H9 (cell line): ENCODE measurements around the gene OCSTAMP. TPM values are rescaled to one million over a fixed set of nuclear protein-coding genes. Genes with fewer than 3 reads are reported as not detected.

Experiments
- DNase-seq: peaks from one replicate; pipeline ENCODE4 v3.0.0-alpha.2; 2017
- H2AFZ ChIP-seq: one replicate; pipeline ENCODE4 v1.6.1; 2013; ENCODE audit warnings: mild to moderate bottlenecking, low read length, control low read depth, moderate library complexity
- H2AK5ac ChIP-seq: 2 replicates; pipeline ENCODE4 v1.6.1; 2013; ENCODE audit warnings: low read length, control low read depth, mixed read lengths; ENCODE audit not compliant: insufficient read length
- H2BK120ac ChIP-seq: one replicate; pipeline ENCODE4 v1.6.1; 2013; ENCODE audit warnings: low read depth, mild to moderate bottlenecking, low read length, control low read depth, inconsistent platforms; ENCODE audit not compliant: poor library complexity, severe bottlenecking
- H2BK12ac ChIP-seq: 2 replicates; pipeline ENCODE4 v1.6.1; 2013; ENCODE audit warnings: low read length, control low read depth, mixed read lengths, low read depth; ENCODE audit not compliant: insufficient read length
- H2BK15ac ChIP-seq: 2 replicates; pipeline ENCODE4 v1.6.1; 2013; ENCODE audit warnings: low read depth, low read length, control low read depth
- H2BK20ac ChIP-seq: one replicate; pipeline ENCODE4 v1.6.1; 2013; ENCODE audit warnings: low read depth, mild to moderate bottlenecking, low read length, control low read depth, inconsistent platforms; ENCODE audit not compliant: poor library complexity, severe bottlenecking
- H2BK5ac ChIP-seq: 2 replicates; pipeline ENCODE4 v1.6.1; 2013; ENCODE audit warnings: low read length, control low read depth, mixed read lengths; ENCODE audit not compliant: insufficient read length
- H3K14ac ChIP-seq: 2 replicates; pipeline ENCODE4 v1.6.1; 2013; ENCODE audit warnings: low read length, control low read depth; ENCODE audit not compliant: insufficient read depth
- H3K18ac ChIP-seq: 2 replicates; pipeline ENCODE4 v1.6.1; 2013; ENCODE audit warnings: low read depth, mild to moderate bottlenecking, mixed read lengths, low read length, control low read depth; ENCODE audit not compliant: insufficient read length
- H3K23ac ChIP-seq: 2 replicates; pipeline ENCODE4 v1.6.1; 2013; ENCODE audit warnings: low read length, control low read depth, mixed read lengths, low read depth; ENCODE audit not compliant: insufficient read length
- H3K23me2 ChIP-seq: 2 replicates; pipeline ENCODE4 v1.6.1; 2013; ENCODE audit warnings: low read depth, mild to moderate bottlenecking, mixed read lengths, low read length, control low read depth; ENCODE audit not compliant: insufficient read length, poor library complexity, severe bottlenecking
- H3K27ac ChIP-seq: 2 replicates; pipeline ENCODE4 v1.5.1; 2013; ENCODE audit warnings: low read length, control low read depth, mixed read lengths, low read depth; ENCODE audit not compliant: insufficient read length
- H3K27me3 ChIP-seq: 2 replicates; pipeline ENCODE4 v1.6.1; 2013; ENCODE audit warnings: low read length, control low read depth, inconsistent platforms; ENCODE audit not compliant: insufficient read depth
- H3K4ac ChIP-seq: 2 replicates; pipeline ENCODE4 v1.6.1; 2013; ENCODE audit warnings: low read depth, mild to moderate bottlenecking, control low read depth, inconsistent platforms, low read length, moderate library complexity
- H3K4me1 ChIP-seq: 2 replicates; pipeline ENCODE4 v1.6.1; 2013; ENCODE audit warnings: low read length, control low read depth, inconsistent platforms; ENCODE audit not compliant: insufficient read depth
- H3K4me2 ChIP-seq: 2 replicates; pipeline ENCODE4 v1.6.1; 2013; ENCODE audit warnings: low read length, control low read depth, mixed read lengths; ENCODE audit not compliant: insufficient read length, insufficient read depth
- H3K56ac ChIP-seq: 2 replicates; pipeline ENCODE4 v1.6.1; 2013; ENCODE audit warnings: low read depth, mild to moderate bottlenecking, mixed read lengths, low read length, control low read depth; ENCODE audit not compliant: insufficient read length
- H3K79me1 ChIP-seq: 2 replicates; pipeline ENCODE4 v1.6.1; 2013; ENCODE audit warnings: low read depth, mild to moderate bottlenecking, moderate library complexity, low read length, control low read depth, inconsistent platforms; ENCODE audit not compliant: insufficient read depth, poor library complexity, severe bottlenecking
- H3K79me2 ChIP-seq: 2 replicates; pipeline ENCODE4 v1.6.1; 2013; ENCODE audit warnings: low read length, control low read depth, inconsistent platforms; ENCODE audit not compliant: insufficient read depth
- H3K9ac ChIP-seq: 2 replicates; pipeline ENCODE4 v1.6.1; 2013; ENCODE audit warnings: low read length, control low read depth, mixed read lengths; ENCODE audit not compliant: insufficient read length; ENCODE audit errors: extremely low read depth
- H3K9me3 ChIP-seq: one replicate; pipeline ENCODE4 v1.6.1; 2013; ENCODE audit warnings: low read depth, low read length, inconsistent platforms; ENCODE audit not compliant: control insufficient read depth
- H3T11ph ChIP-seq: one replicate; pipeline ENCODE4 v1.6.1; 2013; ENCODE audit warnings: mild to moderate bottlenecking, low read length, control low read depth, inconsistent platforms
- H4K20me1 ChIP-seq: one replicate; pipeline ENCODE4 v1.6.1; 2013; ENCODE audit not compliant: control insufficient read depth, insufficient read length, insufficient read depth
- H4K5ac ChIP-seq: 2 replicates; pipeline ENCODE4 v1.6.1; 2013; ENCODE audit warnings: low read depth, mild to moderate bottlenecking, mixed read lengths, low read length, control low read depth; ENCODE audit not compliant: insufficient read length
- H4K8ac ChIP-seq: replicated peaks from 2 replicates; pipeline ENCODE4 v1.6.1; 2013; ENCODE audit warnings: low read length, control low read depth, mixed read lengths, low read depth; ENCODE audit not compliant: insufficient read length
- H4K91ac ChIP-seq: 2 replicates; pipeline ENCODE4 v1.6.1; 2013; ENCODE audit warnings: low read depth, mild to moderate bottlenecking, moderate library complexity, mixed read lengths, low read length, control low read depth; ENCODE audit not compliant: insufficient read length
- H3K27ac Mint-ChIP-seq, 3 experiments: 2 replicates in 2 of 3; 3 replicates in 1 of 3; pipeline ENCODE4 v1.8.0; 2020 to 2021; ENCODE audit warnings: mixed read lengths in 3 of 3, mild to moderate bottlenecking in 1 of 3, moderate library complexity in 1 of 3
- H3K27me3 Mint-ChIP-seq: 2 replicates; pipeline ENCODE4 v1.8.0; 2021; ENCODE audit warnings: low read depth, mild to moderate bottlenecking, moderate library complexity, mixed read lengths
- H3K36me3 Mint-ChIP-seq, 3 experiments: 2 replicates in 2 of 3; 3 replicates in 1 of 3; pipeline ENCODE4 v1.8.0; 2020 to 2021; ENCODE audit warnings: low read depth in 3 of 3, mixed read lengths in 3 of 3; ENCODE audit not compliant: insufficient read depth in 1 of 3
- H3K4me1 Mint-ChIP-seq, 2 experiments: 2 replicates each; pipeline ENCODE4 v1.8.0; 2020; ENCODE audit warnings: mixed read lengths in 2 of 2
- H3K4me3 Mint-ChIP-seq, 2 experiments: 2 replicates in 1 of 2; 3 replicates in 1 of 2; pipeline ENCODE4 v1.8.0; 2020 to 2021; ENCODE audit warnings: mild to moderate bottlenecking in 2 of 2, mixed read lengths in 2 of 2, moderate library complexity in 1 of 2
- H3K9me3 Mint-ChIP-seq, 2 experiments: 2 replicates in 1 of 2; 3 replicates in 1 of 2; pipeline ENCODE4 v1.8.0; 2020; ENCODE audit warnings: mild to moderate bottlenecking in 2 of 2, mixed read lengths in 2 of 2, moderate library complexity in 1 of 2
- WGBS: extraction: QIAGEN DNeasy Blood & Tissue Kit; methylation state at CpG from one replicate; pipeline ENCODE4 v1.1.7; 2013; ENCODE audit warnings: missing lambda C conversion rate, low lambda C conversion rate, mixed read lengths; ENCODE audit not compliant: insufficient read length; ENCODE audit errors: extremely low coverage; 5-methylcytosine and 5-hydroxymethylcytosine counted together
- total RNA-seq: library from RNA; stranded (reverse); gene quantifications from 2 replicates; pipeline ENCODE4 v1.2.1, GENCODE V29; 2021
- TF ChIP-seq, protein P1 (sequence below): fragments of 200-600 bp; sonication (generic); conservative IDR thresholded peaks from 3 replicates; pipeline ENCODE4 v1.8.0; 2021; ENCODE audit warnings: antibody characterized with exemption, mild to moderate bottlenecking

OCSTAMP gene
- total RNA-seq, 1 experiment from 2014 or later: not detected

DNA sequence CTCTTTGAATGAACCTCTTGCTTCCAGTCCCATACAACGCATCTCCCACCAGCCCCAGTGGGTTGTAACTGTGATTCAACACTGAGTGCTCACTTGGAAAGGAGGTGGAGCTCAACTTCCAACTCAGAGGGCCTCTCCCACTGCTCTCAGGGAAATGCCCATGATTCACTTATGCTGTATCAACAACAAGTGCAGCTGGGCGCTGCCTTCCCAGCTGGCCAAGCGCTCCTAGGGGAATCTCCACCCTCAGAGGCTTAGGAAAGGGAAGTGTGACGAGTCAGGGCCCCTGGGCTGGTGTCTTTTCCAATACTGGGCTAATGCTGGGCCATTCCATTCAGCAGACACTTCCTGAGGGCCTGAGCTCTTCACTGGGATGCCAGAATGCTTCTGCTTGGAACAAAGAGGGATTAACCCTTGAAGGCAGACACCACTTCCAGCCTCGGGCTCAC, 8.1 kb upstream of the OCSTAMP start:
- H3K27ac Mint-ChIP-seq: peak overlapping the region in 1 of 3 experiments; percentile 59; a peak in 1 of 7 replicates
- peaks cover 44 to 54% of the 10 kb centered on the region in 2 experiments for H3K4me1 Mint-ChIP-seq
- no CpG with 5 or more reads among the region's 5 CpGs for WGBS
- H3K27me3 ChIP-seq: no peaks in the 10 kb centered on the region
- TF ChIP-seq, protein P1, sequence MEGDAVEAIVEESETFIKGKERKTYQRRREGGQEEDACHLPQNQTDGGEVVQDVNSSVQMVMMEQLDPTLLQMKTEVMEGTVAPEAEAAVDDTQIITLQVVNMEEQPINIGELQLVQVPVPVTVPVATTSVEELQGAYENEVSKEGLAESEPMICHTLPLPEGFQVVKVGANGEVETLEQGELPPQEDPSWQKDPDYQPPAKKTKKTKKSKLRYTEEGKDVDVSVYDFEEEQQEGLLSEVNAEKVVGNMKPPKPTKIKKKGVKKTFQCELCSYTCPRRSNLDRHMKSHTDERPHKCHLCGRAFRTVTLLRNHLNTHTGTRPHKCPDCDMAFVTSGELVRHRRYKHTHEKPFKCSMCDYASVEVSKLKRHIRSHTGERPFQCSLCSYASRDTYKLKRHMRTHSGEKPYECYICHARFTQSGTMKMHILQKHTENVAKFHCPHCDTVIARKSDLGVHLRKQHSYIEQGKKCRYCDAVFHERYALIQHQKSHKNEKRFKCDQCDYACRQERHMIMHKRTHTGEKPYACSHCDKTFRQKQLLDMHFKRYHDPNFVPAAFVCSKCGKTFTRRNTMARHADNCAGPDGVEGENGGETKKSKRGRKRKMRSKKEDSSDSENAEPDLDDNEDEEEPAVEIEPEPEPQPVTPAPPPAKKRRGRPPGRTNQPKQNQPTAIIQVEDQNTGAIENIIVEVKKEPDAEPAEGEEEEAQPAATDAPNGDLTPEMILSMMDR: no peak
- H2BK120ac ChIP-seq: no peak overlapping the region
- H3K23me2 ChIP-seq: peaks cover 5% of the 10 kb centered on the region
- H3K9ac ChIP-seq: no peak overlapping the region
- H3K9me3 Mint-ChIP-seq: no peaks in the 10 kb centered on the region
- no peak overlapping the region for H4K5ac ChIP-seq
- H3K4me1 ChIP-seq: peaks cover 7% of the 10 kb centered on the region; the same call in 1 of the 2 replicates
- no peak overlapping the region for H2BK20ac ChIP-seq
- H3K79me1 ChIP-seq: no peaks in the 10 kb centered on the region
- H4K20me1 ChIP-seq: no peaks in the 10 kb centered on the region
- H2BK5ac ChIP-seq: no peak overlapping the region
- no peak overlapping the region for H3K23ac ChIP-seq
- no peak overlapping the region for H2BK15ac ChIP-seq
- H3K4ac ChIP-seq: no peak overlapping the region
- no peak overlapping the region for H3T11ph ChIP-seq
- no peak overlapping the region for H3K14ac ChIP-seq
- H4K91ac ChIP-seq: no peak overlapping the region
- no peaks in the 10 kb centered on the region for H3K79me2 ChIP-seq
- no peak overlapping the region for H3K4me2 ChIP-seq
- H2AFZ ChIP-seq: no peak overlapping the region
- no peak for DNase-seq
- H4K8ac ChIP-seq: no peak overlapping the region
- no peaks in the 10 kb centered on the region for H3K9me3 ChIP-seq
- H2AK5ac ChIP-seq: no peak overlapping the region
- H2BK12ac ChIP-seq: no peak overlapping the region
- no peaks in the 10 kb centered on the region for H3K36me3 Mint-ChIP-seq
- no peak overlapping the region for H3K18ac ChIP-seq
- no peak overlapping the region for H3K56ac ChIP-seq
- H3K4me3 Mint-ChIP-seq: no peak overlapping the region
- H3K27me3 Mint-ChIP-seq: no peaks in the 10 kb centered on the region
- no peak overlapping the region for H3K27ac ChIP-seq
